ENCODE data around the gene CABLES2. TPM values are rescaled to one million over a fixed set of nuclear protein-coding genes. Genes with fewer than 3 reads are reported as not detected.

Gene CABLES2
- total and polyA plus RNA-seq, 4 donors, result 1.8 to 4.2 (median 2.5) TPM

DNA sequence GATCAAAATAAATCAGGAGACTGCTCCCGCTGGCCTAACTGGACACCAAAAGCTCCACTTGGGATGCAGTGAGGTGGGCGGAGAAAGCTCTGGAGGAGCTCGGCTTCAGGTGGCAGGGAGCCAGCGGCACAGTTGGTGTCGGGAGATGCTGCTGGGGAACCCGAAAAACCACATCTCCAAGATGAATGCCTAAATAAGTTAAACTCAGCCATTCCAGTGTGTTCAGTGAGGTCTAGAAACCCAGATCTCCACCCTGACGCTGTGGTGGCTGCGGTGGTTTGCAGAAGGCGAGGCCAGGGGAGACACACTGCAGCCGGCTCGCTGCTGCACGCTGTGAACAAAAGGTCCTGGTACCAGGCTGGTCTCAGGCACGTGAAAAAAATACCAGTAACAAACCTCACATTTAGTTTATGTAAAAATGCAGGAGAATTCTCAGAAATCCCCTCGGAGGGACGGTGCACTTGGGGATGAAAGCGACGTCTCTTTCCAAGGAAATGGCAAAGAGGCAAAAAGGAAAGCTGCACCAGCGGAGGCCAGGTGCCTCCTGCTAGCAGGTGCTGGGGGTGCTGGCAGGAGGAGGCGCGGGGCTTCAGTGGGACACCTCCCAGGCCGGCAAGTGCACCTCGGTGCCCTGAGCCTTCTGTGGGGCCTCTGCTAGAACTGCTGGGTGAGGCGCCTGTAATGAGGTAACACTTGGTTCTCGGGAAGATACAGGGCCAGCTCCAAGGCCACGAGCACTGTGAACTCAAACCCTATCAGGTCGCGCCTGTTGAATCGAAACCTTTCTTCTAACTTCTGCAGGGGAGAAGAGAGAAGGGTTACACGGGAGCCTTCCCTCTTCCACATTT, 16.5 kb downstream of the CABLES2 start:
- intact Hi-C loops (cut with DNase I), result no loop called here
- no peak for ATAC-seq (ENCODE audit: low FRiP score)
- WGBS, 2 donors, result 79 to 80% methylated on average over 29 of the region's 29 CpGs

DNA sequence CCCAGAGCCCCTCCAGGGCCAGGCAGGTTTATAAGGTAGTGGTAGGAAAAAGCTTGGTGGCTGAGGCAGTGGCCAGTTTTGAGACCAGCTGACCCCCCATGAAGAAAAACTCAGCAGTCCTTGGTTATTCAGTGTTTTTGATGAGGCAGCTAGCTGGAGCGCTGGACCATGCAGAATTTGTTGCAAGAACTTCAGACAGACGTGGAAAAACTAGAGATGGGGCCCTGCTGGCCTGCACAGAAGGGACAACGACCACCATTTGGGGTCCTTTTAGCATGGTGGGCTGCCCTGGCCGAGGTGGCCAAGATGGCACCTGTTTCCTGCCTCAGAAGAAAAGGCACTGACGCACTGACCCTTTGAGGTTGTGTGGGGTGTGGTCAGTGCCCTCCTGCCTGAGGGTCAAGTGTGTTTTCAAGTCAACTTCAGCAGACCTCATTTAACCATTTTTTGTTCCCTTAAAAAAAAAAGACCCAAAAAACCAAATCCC, 17.4 kb downstream of the CABLES2 start:
- Histone ChIP-seq H3K9me3 (ENCODE audit: control insufficient read depth, low read length) (no peaks in the 10 kb centered on the region), H3K4me1 (ENCODE audit: control insufficient read depth in 1 of 2, insufficient read depth in 2 of 2, low read length in 2 of 2) (no peaks in the 10 kb centered on the region), H3K27me3 (ENCODE audit: control insufficient read depth in 1 of 2, insufficient read depth in 2 of 2, low read length in 1 of 2) (no peaks in the 10 kb centered on the region), H3K4me3 (ENCODE audit: low read length in 2 of 2) (no peak overlapping the region), H3K27ac (ENCODE audit: low read depth in 1 of 2, low read length in 2 of 2) (no peak overlapping the region), H3K36me3 (ENCODE audit: control insufficient read depth in 1 of 2, insufficient read depth in 2 of 2, low read length in 1 of 2) (peaks cover 0 to 1% of the 10 kb centered on the region in 2 donors)
- intact Hi-C loops (cut with DNase I), result loop anchor here in 1 of 2 donors (5.0 kb wide), 1 partner anchor 37 kb away; no protein-coding TSS in a partner anchor
- WGBS, 2 donors, result 77 to 78% methylated on average over 5 of the region's 5 CpGs
- no peak for ATAC-seq (ENCODE audit: low FRiP score)
- DNase-seq, result no peak

More for the DNA sequence above, 16.5 kb downstream of the CABLES2 start:
- H3K9me3 ChIP-seq (ENCODE audit: control insufficient read depth, low read length), result no peaks in the 10 kb centered on the region
- H3K27ac ChIP-seq (ENCODE audit: low read depth in 1 of 2, low read length in 2 of 2), result no peak overlapping the region
- no peaks in the 10 kb centered on the region for H3K27me3 ChIP-seq (ENCODE audit: control insufficient read depth in 1 of 2, insufficient read depth in 2 of 2, low read length in 1 of 2)
- no peak overlapping the region for H3K4me3 ChIP-seq (ENCODE audit: low read length in 2 of 2)
- no peaks in the 10 kb centered on the region for H3K4me1 ChIP-seq (ENCODE audit: control insufficient read depth in 1 of 2, insufficient read depth in 2 of 2, low read length in 2 of 2)
- DNase-seq, result no peak
- peaks cover 0 to 1% of the 10 kb centered on the region in 2 donors for H3K36me3 ChIP-seq (ENCODE audit: control insufficient read depth in 1 of 2, insufficient read depth in 2 of 2, low read length in 1 of 2)

DNA sequence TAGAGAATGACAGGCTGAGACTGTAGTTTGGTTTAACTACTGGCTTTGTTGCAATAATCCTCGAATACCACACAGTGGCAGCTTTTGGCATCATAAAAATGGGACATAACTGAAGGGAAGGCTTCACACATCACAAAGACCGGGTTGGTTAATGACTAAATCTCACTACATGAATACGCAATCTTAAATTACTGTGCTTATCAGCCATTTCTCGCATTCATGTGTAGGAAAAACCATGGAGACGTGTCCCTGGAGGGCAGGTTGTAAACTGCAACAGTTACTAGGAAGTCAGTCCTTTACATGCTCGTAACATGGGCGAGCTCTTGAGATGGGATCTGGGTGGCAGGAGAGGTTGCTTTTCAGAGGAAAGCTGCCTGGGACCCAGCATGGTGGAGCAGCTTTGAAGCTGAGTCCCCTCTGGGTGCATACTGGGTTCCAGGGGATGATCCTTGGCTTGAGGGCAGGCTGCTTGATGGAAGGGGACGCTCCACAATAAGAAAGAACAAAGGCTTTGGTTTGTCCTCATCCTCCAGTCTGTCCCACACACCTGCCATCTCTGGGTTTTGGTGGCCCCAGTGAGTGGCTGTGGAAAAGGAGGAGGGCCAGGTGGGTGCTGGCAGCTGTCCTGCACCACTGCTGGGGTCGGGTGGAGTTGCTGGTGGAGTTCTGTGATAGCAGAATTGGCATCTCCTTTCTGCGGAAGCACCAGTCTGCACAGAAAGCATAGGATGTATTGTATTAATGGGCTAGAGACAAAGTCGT, 18.1 kb downstream of the CABLES2 start:
- DNase-seq (no peak), ATAC-seq (ENCODE audit: low FRiP score) (no peak)
- intact Hi-C loops (cut with DNase I), result loop anchor here in 1 of 2 donors (5.0 kb wide), 1 partner anchor 37 kb away; no protein-coding TSS in a partner anchor
- WGBS, 2 donors, result 74 to 75% methylated on average over 11 of the region's 11 CpGs
- no peaks in the 10 kb centered on the region for H3K4me1 ChIP-seq (ENCODE audit: control insufficient read depth in 1 of 2, insufficient read depth in 2 of 2, low read length in 2 of 2)
- no peaks in the 10 kb centered on the region for H3K27me3 ChIP-seq (ENCODE audit: control insufficient read depth in 1 of 2, insufficient read depth in 2 of 2, low read length in 1 of 2)
- H3K36me3 ChIP-seq (ENCODE audit: control insufficient read depth in 1 of 2, insufficient read depth in 2 of 2, low read length in 1 of 2), result peaks cover 0 to 1% of the 10 kb centered on the region in 2 donors
- no peak overlapping the region for H3K27ac ChIP-seq (ENCODE audit: low read depth in 1 of 2, low read length in 2 of 2)
- H3K9me3 ChIP-seq (ENCODE audit: control insufficient read depth, low read length), result no peaks in the 10 kb centered on the region
- no peak overlapping the region for H3K4me3 ChIP-seq (ENCODE audit: low read length in 2 of 2)

DNA sequence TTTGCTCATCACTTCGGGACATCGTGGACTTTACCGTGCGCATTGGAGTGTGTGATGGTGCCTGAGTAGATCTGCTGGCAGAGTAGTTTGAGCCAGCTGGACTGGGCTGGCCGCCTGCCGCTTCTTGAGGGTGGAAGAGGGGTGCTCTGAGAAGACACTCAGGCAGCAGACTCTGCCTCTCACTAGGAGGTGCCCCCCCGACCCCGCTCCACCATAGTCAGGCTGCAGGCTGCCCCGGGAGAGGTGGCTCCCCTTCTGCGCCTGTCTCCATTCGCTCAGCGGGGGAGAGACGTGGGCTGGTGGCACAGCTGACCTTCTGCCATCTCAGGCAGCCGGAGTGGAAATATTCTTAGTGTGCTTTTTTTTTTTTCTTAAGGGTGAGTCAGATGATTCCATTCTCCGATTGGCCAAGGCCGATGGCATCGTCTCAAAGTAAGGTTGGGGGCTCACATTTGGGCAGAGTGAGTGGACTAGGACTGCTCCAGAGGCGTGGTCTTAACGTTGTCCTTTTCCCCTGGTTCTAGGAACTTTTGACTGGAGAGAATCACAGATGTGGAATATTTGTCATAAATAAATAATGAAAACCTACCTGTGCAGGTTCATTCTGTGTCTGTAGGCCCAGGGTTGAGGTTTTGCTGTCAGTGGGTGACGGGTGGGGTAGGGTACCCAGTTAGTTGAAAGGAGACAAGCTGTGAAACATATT, 19.0 kb downstream of the CABLES2 start:
- H3K36me3 ChIP-seq (ENCODE audit: control insufficient read depth in 1 of 2, insufficient read depth in 2 of 2, low read length in 1 of 2), result peaks cover 0 to 1% of the 10 kb centered on the region in 2 donors

DNA sequence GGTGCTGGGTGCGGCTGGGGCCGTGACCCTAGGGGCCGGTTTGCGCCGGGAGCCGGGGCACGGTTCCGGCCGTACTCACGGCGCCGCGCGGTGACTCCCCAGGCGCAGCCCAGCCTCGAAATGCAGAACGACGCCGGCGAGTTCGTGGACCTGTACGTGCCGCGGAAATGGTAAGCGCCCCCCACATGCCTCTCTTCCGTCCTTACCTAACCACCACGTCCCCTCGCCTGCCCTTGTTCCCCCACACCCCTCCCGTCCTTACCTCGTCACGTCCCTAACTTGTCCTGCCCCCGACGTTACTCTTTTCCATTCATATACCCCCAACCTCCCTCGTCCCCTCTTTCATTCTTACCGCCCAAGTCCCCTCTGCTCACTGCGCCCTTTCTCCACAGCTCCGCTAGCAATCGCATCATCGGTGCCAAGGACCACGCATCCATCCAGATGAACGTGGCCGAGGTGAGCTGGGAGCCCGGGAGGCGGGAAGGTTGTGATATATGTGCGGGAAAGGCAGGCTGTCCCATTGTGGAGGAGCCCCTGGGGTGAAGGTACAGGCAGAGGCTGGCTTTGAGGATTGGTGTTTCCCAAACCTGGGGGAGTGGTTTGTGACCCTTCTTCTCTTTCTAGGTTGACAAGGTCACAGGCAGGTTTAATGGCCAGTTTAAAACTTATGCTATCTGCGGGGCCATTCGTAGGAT, 19.7 kb downstream of the CABLES2 start:
- 3 to 7% methylated on average over 25 to 47 of the region's 47 CpGs for WGBS, 2 donors
- Histone ChIP-seq H3K27me3 (ENCODE audit: control insufficient read depth in 1 of 2, insufficient read depth in 2 of 2, low read length in 1 of 2) (no peaks in the 10 kb centered on the region), H3K4me1 (ENCODE audit: control insufficient read depth in 1 of 2, insufficient read depth in 2 of 2, low read length in 2 of 2) (no peaks in the 10 kb centered on the region), H3K36me3 (ENCODE audit: control insufficient read depth in 1 of 2, insufficient read depth in 2 of 2, low read length in 1 of 2) (peaks cover 0 to 1% of the 10 kb centered on the region in 2 donors), H3K27ac (ENCODE audit: low read depth in 1 of 2, low read length in 2 of 2) (no peak overlapping the region), H3K9me3 (ENCODE audit: control insufficient read depth, low read length) (no peaks in the 10 kb centered on the region), H3K4me3 (ENCODE audit: low read length in 2 of 2) (peak overlapping the region; percentile 55 to 66)
- intact Hi-C loops (cut with DNase I), result loop anchor here in 1 of 2 donors (5.0 kb wide), 1 partner anchor 35 kb away; no protein-coding TSS in a partner anchor
- ATAC-seq (ENCODE audit: low FRiP score), result no peak
- no peak for DNase-seq

More for the DNA sequence above, 19.0 kb downstream of the CABLES2 start:
- Histone ChIP-seq H3K27me3 (ENCODE audit: control insufficient read depth in 1 of 2, insufficient read depth in 2 of 2, low read length in 1 of 2) (no peaks in the 10 kb centered on the region), H3K27ac (ENCODE audit: low read depth in 1 of 2, low read length in 2 of 2) (no peak overlapping the region), H3K4me1 (ENCODE audit: control insufficient read depth in 1 of 2, insufficient read depth in 2 of 2, low read length in 2 of 2) (no peaks in the 10 kb centered on the region), H3K9me3 (ENCODE audit: control insufficient read depth, low read length) (no peaks in the 10 kb centered on the region), H3K4me3 (ENCODE audit: low read length in 2 of 2) (no peak overlapping the region)
- intact Hi-C loops (cut with DNase I), result loop anchor here in 1 of 2 donors (5.0 kb wide), 1 partner anchor 36 kb away; no protein-coding TSS in a partner anchor
- WGBS, 2 donors, result 59 to 62% methylated on average over 19 to 20 of the region's 20 CpGs
- DNase-seq (no peak), ATAC-seq (ENCODE audit: low FRiP score) (no peak)

DNA sequence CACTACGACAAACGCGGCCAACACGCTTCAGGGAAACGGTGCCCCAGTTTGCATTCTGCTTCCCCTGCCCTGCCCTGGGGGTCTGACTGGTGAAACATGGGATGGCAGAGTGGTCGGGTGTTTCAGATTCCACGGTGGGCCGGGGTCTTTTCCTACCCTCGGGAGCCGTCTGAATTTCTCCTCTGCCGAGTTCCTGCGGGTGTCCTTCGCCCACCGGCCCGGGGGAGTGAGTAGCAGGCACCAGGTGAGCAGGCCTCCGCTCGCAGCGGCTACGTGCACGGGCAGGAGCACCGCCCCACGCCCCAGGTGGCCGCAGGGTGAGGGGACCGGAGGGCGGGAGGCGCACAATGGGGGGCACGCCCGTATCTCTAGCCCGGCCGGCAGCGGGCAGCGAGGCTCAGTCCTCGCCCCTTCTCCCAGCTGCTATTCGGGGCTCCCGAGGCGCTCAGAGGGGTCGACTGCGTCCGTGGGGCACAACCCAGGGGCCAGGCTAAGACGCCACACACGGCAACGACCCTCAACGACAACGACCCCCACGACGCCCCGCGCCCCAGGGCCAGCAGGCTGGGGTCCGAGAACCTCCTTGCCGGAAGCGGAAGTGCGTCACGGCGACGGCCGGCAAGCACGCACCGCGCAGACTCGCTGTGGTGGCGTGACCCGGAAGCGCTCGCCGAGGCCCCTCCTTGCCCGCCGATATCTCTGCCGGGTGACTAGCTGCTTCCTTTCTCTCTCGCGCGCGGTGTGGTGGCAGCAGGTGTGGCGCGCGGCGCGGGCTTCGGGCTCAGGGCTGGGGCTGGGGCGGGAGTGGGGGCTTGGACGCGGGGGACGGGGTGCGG, 20.5 kb downstream of the CABLES2 start, which contains the start of gene RPS21:
TSS of gene RPS21 (plus strand) at position 721 of the 836 bp plus-strand sequence. CDS start 236 bp downstream, outside the sequence.
- peak; percentile 94 for ATAC-seq (ENCODE audit: low FRiP score)
- Histone ChIP-seq H3K9me3 (ENCODE audit: control insufficient read depth, low read length) (no peaks in the 10 kb centered on the region), H3K4me3 (ENCODE audit: low read length in 2 of 2) (peak within 1 kb of the TSS; percentile 55 to 66), H3K4me1 (ENCODE audit: control insufficient read depth in 1 of 2, insufficient read depth in 2 of 2, low read length in 2 of 2) (no peaks in the 10 kb centered on the region), H3K36me3 (ENCODE audit: control insufficient read depth in 1 of 2, insufficient read depth in 2 of 2, low read length in 1 of 2) (peaks cover 0 to 1% of the 10 kb centered on the region in 2 donors), H3K27me3 (ENCODE audit: control insufficient read depth in 1 of 2, insufficient read depth in 2 of 2, low read length in 1 of 2) (no peaks in the 10 kb centered on the region), H3K27ac (ENCODE audit: low read depth in 1 of 2, low read length in 2 of 2) (peak within 1 kb of the TSS; percentile 5 to 19)
- WGBS, 2 donors, result 0% methylated on average over 66 to 83 of the region's 83 CpGs
- intact Hi-C loops (cut with DNase I), result loop anchor here in 1 of 2 donors (5.0 kb wide), 1 partner anchor 34 kb away; no protein-coding TSS in a partner anchor
- peak; percentile 97 to 98 for DNase-seq
